IMR-90 (cell line): Measurements from ENCODE around the gene IMPG2.

Experiments used
- MAZ ChIP-seq: IDR thresholded peaks from 2 replicates; pipeline ENCODE4 v1.6.1; 2012; ENCODE audit warnings: low read depth, mild to moderate bottlenecking, low read length, improper control_type of control experiment, moderate library complexity, borderline replicate concordance
- POLR2A ChIP-seq: IDR thresholded peaks from 2 replicates; pipeline ENCODE4 v1.6.1; 2012; ENCODE audit warnings: mild to moderate bottlenecking, low read depth, low read length

DNA sequence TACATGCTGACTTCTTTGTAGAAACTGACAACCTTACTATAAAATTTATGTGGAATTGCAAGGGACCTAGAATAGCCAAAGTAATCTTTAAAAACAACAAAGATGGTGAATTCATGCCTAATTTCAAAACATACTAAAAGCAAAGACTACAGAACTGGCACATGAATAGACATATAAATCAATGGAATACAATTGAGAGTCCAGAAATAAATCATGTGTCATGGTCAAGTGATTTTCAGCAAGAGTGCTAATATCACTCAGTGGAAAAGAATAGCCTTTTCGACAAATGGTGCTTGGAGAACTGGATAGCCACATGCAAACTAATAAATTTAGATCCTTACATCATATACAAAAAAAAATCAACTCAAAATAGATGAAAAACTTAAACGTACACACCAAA lies 8.7 kb downstream of the IMPG2 start:
- TF ChIP-seq POLR2A (no peak), MAZ (no peak)
